GM21737 (cell line): ENCODE measurements around the gene LRRC73.
A peak's percentile ranks its signal among the peaks of the same experiment; 100 is the strongest.
"Not testable (repeated sequence)": the region's sequence is repeated elsewhere in the genome, so short reads cannot be mapped to it uniquely, and the experiment has no call there.

ENCODE experiments used
- ATAC-seq: cut with Tn5 transposase; IDR thresholded peaks from one replicate; pipeline ENCODE4 v1.9.1; 2021; ENCODE audit warnings: mild to moderate bottlenecking, moderate library complexity; ENCODE audit not compliant: unreplicated experiment

LRRC73 gene

GRCh38 chr6:43511824-43512415 is 1.8 kb upstream of the LRRC73 start:
- no peak for ATAC-seq

DNA sequence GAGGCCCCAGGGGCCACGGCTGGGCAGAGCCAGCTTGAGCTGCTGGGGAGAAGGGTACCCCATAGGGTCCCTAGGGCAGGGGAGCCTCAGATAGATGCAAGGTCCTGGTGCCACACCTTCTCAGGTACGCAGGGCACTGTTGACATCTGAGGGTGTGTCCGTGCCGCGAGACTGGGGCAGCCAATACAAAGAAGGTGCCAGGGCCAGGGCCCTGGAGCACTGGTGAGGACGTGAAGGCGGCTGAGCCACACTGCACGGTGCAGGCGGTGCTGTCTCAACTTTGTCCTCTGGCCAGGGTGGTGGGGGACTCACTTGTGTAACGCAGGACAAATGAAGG is 649 bp upstream of the LRRC73 start:
- no peak for ATAC-seq

DNA sequence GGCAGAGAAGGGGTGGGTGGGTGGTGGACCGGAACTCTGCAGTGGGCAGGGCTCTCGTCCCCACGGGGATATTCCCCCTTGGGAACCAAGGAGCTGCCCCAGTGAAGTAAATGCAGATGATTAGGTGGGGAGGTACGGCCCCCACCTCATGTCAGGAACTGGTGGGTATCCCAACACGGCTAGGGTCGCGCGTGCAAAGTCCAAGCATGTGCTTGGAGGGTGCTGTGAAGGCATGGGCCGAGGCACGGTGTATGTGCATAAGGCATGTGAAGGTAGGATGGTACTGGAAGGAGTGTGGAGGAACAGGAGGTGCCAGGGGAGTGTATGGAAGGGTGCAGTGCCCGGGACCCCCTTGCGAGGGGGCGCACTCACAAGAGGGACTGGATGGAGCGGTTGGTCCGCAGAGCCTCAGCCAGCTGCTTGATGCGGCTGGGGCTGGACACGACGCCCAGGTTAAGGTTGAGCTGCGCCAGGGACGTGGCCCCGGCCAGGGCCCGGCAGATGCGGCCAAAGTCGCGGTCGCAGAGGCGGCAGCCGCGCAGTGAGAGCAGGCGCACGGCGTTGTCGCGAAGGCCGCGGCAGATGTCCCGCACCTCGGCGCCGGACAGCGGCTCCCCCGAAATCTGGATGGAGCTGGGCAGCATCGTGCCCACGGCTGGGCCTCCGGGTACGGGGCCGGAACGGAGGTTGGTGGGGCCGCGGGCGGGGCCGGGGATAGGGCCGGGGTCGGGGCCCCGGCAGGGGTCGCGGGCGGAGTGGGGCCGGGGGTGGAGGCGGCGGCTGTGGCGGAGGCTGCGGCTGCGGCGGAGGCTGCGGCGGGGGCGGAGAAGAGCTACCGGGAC is 783 bp downstream of the LRRC73 start:
- ATAC-seq, result no peak

GRCh38 chr6:43508481-43509141 is 1.5 kb downstream of the LRRC73 start:
- ATAC-seq, result no peak

DNA sequence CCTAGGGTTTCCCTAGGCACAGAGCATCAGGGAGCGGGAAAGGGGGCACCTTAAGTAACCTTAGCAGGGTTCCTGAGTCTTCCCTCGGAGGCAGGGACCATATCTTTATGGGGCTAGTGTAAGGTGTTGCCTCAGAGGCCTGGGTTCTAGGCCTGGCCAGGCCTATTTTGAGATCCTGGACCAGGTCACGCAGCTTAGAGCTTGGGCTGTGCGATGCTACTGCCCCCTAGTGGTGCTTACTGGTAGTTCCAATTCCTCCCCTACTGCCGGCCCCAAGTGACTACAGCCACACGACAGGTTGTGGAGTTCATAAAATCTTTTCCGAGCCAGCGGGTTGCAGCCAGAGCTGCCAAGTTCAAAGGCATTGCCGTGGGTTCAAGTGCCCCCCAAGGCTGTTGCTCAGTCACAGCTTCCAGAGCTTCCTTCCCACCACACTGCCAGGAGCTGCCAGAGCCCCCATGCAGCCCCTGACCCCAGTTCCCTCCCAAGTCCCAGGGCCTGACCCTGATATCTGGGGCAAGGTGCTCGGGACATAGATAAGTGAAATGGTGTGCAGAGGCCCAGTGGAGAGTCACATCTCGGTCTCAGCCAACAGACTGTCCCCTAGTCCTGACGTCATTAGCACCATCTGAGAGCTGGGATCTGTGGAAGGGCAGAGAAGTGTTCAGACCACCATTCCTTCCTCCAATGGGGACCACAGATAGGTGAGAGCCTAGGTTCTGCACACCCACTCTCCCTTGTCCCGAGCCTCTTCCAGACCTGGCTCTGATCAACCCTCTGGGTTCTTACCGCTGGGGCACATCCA is 3.3 kb downstream of the LRRC73 start:
- ATAC-seq, result peak; percentile 45

GRCh38 chr6:43506171-43506570 is 4.0 kb downstream of the LRRC73 start:
- no peak for ATAC-seq

DNA sequence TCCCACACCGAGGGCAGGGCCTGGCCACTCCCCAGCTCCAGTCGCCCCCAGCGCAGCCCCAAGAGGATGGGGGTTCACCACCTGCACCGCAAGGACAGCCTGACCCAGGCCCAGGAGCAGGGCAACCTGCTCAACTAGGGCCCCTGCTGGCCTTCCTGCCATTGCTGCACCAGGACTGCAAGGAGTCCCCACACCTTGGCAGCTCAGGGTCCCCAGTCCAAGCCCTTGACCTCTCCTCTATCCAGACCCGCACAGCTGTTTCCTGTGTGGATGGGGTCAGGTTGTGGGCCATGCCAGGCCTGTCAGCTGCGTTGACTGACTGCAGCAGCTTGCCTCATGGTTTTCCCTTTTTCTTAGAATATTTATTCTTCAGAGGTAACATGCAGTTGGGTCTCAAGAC is 4.4 kb downstream of the LRRC73 start:
- ATAC-seq, result no peak

DNA sequence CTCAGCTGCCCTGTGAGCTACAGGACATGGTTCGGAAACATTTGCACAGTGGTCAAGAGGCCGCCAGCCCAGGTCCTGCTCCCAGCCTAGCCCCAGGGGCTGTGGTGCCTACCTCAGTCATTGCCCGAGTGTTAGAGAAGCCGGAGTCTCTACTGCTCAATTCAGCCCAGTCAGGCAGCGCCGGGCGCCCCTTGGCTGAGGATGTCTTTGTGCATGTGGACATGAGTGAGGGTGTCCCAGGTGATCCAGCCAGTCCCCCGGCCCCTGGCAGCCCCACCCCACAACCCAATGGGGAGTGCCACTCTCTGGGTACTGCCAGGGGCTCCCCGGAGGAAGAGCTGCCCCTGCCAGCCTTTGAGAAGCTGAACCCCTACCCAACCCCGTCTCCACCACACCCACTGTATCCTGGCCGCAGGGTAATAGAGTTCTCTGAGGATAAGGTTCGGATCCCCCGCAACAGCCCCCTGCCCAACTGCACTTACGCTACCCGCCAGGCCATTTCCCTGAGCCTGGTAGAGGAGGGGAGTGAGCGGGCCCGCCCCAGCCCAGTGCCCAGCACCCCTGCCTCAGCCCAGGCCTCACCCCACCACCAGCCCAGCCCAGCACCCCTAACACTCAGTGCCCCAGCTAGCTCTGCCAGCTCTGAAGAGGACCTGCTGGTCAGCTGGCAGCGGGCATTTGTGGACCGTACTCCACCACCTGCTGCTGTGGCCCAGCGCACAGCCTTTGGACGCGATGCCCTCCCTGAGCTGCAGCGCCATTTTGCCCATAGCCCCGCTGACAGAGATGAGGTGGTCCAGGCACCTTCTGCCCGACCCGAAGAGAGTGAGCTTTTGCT is 5.2 kb downstream of the LRRC73 start:
- no peak for ATAC-seq

DNA sequence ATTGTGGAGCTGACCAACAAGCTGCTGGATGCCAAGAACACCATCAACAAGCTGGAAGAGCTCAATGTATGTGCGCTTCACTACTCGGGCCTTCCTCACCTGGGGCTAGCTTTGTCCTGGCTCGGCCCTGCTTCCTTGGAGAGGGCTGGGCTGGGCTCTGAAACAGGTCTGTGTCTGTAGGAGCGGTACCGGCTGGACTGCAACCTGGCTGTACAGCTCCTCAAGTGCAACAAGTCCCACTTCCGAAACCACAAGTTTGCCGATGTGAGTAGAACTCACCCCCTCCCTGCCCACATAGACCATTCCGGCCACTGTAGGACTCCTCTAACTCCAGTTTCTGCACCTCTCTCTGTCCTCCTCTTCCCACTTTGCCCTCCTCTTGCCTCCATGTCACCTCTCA is 6.7 kb downstream of the LRRC73 start:
- no peak for ATAC-seq

- no peak for ATAC-seq
These were observed 7.5 kb downstream of the LRRC73 start for GRCh38 chr6:43502666-43503065.

GRCh38 chr6:43500921-43501320 is 9.2 kb downstream of the LRRC73 start:
- ATAC-seq, result no peak

- ATAC-seq, result no peak
These were observed 10.9 kb downstream of the LRRC73 start for GRCh38 chr6:43499028-43499815.

DNA sequence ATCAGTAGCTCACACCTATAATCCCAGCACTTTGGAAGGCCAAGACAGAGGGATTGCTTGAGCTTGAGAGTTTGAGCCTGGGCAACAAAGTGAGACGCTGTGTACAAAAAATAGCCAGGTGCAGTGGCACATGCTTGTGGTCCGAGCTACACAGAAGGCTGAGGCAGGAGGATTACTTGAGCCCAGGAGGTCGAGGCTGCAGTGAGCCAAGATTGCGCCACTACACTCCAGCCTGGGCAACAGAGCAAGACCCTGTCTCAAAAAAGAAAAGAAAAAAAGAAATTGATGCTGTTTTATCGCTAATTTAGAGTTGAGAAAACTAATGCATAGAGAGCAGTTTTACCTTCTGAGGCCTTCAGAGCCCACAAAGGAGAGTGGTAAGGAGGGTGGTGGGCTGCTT is 11.9 kb downstream of the LRRC73 start:
- ATAC-seq, result not testable (repeated sequence)

DNA sequence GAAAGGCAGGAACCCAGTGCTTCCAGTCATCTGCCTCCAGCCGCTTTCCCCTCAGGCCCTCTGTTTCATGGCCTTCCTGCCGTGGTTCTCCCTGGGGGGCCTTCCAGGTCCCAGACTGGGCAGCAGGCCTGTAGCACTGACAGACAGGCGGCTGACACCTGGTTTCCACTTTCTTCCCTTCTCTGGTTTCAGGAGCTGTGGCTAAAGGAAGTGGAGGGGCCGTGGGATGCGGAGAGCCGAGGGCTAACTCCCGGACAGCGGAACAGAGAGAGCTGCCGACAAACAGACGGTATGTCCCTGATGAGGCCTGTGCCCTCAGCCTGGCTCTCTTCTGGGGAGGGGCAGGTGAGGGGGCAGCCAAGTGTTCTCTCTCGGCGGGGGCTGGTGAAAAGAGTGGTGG is 12.5 kb downstream of the LRRC73 start:
- no peak for ATAC-seq

GRCh38 chr6:43497129-43497396 is 13.1 kb downstream of the LRRC73 start:
- no peak for ATAC-seq

DNA sequence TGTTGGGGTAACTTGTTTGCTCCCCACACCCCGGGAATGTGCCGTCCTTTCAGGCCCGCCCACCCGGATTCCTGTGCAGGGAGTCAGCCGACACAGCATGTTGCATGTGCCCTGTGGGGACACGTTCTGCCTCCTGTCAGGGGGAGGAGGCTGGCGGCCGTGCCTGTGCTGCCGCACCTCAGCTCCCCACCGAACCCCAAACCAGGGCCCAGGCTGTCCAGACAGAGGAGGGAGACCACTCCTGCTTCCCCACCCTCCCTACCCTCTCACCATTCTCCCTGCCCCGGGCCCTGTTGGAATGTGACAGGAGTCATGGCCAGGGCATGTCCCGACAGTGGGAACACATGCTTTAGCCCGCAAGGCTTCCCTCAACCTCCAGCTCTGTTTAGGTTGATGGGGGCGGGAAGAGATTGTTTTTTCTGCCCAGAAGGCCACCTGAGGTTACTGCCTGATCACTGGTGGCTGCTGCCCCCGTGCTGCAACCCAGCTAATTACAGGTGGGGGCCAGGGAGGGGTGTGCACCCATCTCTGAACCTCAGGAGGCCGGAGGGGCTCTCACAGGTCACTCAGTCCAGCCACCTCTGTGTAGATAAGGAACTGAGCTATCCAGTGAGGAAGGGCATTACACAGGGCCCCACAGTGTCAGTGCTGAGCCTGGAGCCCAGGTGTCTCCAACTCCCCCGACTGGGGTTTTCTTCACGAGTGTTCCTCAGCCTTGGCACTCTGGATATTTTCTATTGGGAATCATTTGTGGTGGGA is 13.6 kb downstream of the LRRC73 start:
- no peak for ATAC-seq

DNA sequence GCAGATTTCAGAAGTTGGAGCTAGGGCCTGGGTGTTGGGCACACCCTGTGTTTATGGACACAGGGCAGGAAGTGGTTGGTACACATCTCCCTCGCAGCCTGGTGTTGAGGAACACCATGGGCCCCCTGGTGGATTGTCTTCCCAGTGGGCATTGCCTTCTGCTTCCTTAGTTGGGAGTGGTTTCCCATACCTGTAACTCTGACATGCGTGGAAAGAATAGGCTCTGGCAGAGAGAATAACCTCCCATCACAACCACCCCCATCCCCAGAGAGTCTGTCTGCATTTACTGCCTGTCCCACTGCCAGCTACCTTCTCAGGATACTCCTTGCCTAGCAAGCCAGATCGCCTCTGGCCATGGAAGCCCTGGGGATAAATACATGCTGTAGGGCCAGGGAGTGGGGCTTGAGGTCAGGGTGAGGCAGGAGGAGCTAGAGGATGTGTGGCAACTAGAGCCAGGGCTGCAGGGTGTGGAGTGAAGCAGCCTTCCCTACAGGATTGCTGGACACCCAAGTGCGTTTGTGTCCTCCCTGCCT is 14.7 kb downstream of the LRRC73 start:
- ATAC-seq, result no peak

DNA sequence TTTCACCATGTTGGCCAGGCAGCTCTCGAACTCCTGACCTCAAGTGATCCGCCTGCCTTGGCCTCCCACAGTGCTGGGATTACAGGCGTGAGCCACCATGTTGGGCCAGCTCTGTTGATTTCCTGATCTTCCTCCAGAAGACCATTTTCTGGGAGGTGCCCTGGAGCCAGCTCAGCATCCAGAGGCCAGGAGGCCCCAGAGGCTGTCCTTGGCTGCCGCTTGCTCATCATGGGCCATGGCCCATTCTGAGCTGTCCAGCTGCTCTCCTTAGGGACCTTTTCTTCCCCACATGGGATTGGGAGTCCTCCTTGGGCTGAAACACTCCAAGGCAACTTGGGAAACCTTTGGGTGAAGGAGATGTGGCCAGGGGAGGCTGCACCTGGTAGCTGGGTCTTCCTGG is 15.4 kb downstream of the LRRC73 start:
- no peak for ATAC-seq

GRCh38 chr6:43494321-43494720 is 15.8 kb downstream of the LRRC73 start:
- no peak for ATAC-seq
